Endothelial cell (in vitro differentiated cells): Measurements from ENCODE around the gene C1QL4. TPM values are rescaled to one million over a fixed set of nuclear protein-coding genes. Genes with fewer than 3 reads are reported as not detected.

Experiments used
- DNase-seq: peaks from one replicate; pipeline ENCODE4 v3.0.0; 2021; ENCODE audit warnings: low spot score
- H3K27ac Mint-ChIP-seq: one replicate; pipeline ENCODE4 v1.8.0; 2021; ENCODE audit warnings: mixed read lengths, inconsistent platforms; ENCODE audit not compliant: unreplicated experiment
- H3K27me3 Mint-ChIP-seq: one replicate; pipeline ENCODE4 v1.8.0; 2021; ENCODE audit warnings: mild to moderate bottlenecking, moderate library complexity, mixed read lengths, inconsistent platforms; ENCODE audit not compliant: unreplicated experiment
- H3K36me3 Mint-ChIP-seq: one replicate; pipeline ENCODE4 v1.8.0; 2021; ENCODE audit warnings: mild to moderate bottlenecking, low read depth, mixed read lengths, inconsistent platforms; ENCODE audit not compliant: unreplicated experiment
- H3K4me1 Mint-ChIP-seq: one replicate; pipeline ENCODE4 v1.8.0; 2021; ENCODE audit warnings: mild to moderate bottlenecking, mixed read lengths, inconsistent platforms; ENCODE audit not compliant: unreplicated experiment
- H3K4me3 Mint-ChIP-seq: one replicate; pipeline ENCODE4 v1.8.0; 2021; ENCODE audit warnings: mild to moderate bottlenecking, mixed read lengths, inconsistent platforms; ENCODE audit not compliant: unreplicated experiment
- H3K9me3 Mint-ChIP-seq: one replicate; pipeline ENCODE4 v1.8.0; 2021; ENCODE audit warnings: mixed read lengths, inconsistent platforms; ENCODE audit not compliant: unreplicated experiment
- total RNA-seq: library from RNA; stranded (reverse); fragmentation: NEBNext Ultra II Directional; extraction: Animal tissue kit (Norgen Biotek cat#: 25700); gene quantifications from one replicate; pipeline ENCODE4 v1.2.1, GENCODE V29; 2021; ENCODE audit not compliant: unreplicated experiment
- TF ChIP-seq, protein P1 (sequence below): fragments of 200-600 bp; sonication (generic); IDR thresholded peaks from one replicate; pipeline ENCODE4 v1.5.0; 2021; ENCODE audit warnings: antibody characterized with exemption; ENCODE audit not compliant: unreplicated experiment

Gene C1QL4
- total RNA-seq, 1 donor from 2014 or later: not detected

DNA sequence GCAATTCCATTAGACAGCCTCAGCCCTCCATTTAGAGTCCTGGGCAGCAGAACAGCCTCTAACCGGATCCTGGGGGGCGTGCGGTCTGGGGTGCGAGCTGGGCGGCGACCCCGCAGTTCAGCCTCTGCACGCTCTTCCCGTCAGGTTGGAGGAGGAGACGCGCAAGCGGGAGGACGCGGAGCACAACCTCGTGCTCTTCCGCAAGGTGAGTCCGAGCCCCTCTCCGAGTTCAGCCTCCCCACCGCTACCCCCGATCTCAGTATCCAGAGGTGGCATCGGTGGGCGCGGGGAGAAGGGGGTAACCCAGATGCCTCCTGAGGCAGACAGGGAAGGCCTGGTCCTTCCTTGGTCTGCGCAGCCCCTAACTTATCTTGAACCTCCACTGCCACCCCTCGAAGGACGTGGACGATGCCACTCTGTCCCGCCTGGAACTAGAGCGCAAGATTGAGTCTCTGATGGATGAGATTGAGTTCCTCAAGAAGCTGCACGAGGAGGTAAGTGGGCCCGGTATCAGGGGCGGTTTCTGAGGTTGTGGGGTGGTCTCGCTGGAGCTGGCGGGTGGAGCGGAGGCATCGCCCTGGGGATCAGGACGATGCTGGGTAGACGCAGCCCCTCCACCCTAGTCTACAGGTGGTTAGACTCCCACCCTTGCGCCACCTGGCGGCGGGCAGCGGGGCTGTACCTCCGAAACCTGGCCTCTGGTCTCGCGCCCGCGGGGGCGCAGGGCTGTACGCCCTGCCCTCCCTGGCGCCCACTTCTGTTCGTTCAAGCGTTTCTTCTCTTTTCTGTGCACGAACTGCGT lies 40.8 kb downstream of the C1QL4 start:
- H3K9me3 Mint-ChIP-seq: no peaks in the 10 kb centered on the region
- TF ChIP-seq, protein P1, sequence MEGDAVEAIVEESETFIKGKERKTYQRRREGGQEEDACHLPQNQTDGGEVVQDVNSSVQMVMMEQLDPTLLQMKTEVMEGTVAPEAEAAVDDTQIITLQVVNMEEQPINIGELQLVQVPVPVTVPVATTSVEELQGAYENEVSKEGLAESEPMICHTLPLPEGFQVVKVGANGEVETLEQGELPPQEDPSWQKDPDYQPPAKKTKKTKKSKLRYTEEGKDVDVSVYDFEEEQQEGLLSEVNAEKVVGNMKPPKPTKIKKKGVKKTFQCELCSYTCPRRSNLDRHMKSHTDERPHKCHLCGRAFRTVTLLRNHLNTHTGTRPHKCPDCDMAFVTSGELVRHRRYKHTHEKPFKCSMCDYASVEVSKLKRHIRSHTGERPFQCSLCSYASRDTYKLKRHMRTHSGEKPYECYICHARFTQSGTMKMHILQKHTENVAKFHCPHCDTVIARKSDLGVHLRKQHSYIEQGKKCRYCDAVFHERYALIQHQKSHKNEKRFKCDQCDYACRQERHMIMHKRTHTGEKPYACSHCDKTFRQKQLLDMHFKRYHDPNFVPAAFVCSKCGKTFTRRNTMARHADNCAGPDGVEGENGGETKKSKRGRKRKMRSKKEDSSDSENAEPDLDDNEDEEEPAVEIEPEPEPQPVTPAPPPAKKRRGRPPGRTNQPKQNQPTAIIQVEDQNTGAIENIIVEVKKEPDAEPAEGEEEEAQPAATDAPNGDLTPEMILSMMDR: peak; percentile 84
- DNase-seq: peak; percentile 59
- no peaks in the 10 kb centered on the region for H3K36me3 Mint-ChIP-seq
- H3K27me3 Mint-ChIP-seq: peaks cover 32% of the 10 kb centered on the region
- H3K4me1 Mint-ChIP-seq: peaks cover 4% of the 10 kb centered on the region
- H3K4me3 Mint-ChIP-seq: no peak overlapping the region
- H3K27ac Mint-ChIP-seq: no peak overlapping the region

DNA sequence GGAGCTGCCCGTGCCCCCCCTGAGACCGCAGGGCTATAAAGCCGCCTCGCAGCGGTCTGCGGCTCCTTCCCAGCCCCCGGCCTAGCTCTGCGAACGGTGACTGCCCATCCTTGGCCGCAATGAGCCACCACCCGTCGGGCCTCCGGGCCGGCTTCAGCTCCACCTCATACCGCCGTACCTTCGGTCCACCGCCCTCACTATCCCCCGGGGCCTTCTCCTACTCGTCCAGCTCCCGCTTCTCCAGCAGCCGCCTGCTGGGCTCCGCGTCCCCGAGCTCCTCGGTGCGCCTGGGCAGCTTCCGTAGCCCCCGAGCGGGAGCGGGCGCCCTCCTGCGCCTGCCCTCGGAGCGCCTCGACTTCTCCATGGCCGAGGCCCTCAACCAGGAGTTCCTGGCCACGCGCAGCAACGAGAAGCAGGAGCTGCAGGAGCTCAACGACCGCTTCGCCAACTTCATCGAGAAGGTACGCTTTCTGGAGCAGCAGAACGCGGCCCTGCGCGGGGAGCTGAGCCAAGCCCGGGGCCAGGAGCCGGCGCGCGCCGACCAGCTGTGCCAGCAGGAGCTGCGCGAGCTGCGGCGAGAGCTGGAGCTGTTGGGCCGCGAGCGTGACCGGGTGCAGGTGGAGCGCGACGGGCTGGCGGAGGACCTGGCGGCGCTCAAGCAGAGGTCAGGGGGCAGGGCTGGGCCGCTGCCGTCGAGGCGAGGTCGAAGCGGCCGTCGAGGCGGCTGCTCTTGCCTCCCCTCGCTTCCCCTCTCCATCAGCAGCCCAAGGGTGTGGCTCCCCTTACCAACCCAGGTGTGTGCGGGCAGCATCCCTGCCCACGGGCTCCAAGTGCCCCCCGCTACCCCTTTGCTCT lies 41.7 kb downstream of the C1QL4 start, which contains the start of gene PRPH:
PRPH (plus strand) TSS at position 66 of the 855 bp plus-strand sequence; CDS start at position 120, 54 bp downstream.
- H3K4me1 Mint-ChIP-seq: peaks cover 4% of the 10 kb centered on the region

DNA sequence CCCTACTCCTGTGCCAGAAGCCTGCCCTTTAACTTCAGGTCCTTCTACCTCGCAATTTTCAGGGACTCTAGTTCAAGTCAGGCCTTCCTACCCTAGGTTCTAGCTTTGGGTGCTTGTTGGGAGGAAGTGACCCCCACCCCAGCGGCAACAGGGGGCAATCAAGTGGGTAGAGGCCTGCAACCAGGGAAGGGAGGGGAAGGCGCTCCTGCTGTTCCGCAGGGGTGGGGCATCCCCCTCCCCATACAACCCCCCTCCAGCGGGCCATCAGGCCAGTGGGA lies 42.2 kb downstream of the C1QL4 start:
- no peak overlapping the region for H3K4me3 Mint-ChIP-seq
- TF ChIP-seq, protein P1: no peak
- H3K4me1 Mint-ChIP-seq: peaks cover 4% of the 10 kb centered on the region
- no peak overlapping the region for H3K27ac Mint-ChIP-seq
- no peak for DNase-seq
- H3K9me3 Mint-ChIP-seq: no peaks in the 10 kb centered on the region
- H3K27me3 Mint-ChIP-seq: peaks cover 35% of the 10 kb centered on the region
- no peaks in the 10 kb centered on the region for H3K36me3 Mint-ChIP-seq

More for the DNA sequence above, 41.7 kb downstream of the C1QL4 start, which contains the start of gene PRPH:
- H3K27me3 Mint-ChIP-seq: peaks cover 34% of the 10 kb centered on the region
- TF ChIP-seq, protein P1: no peak
- no peak for DNase-seq
- no peaks in the 10 kb centered on the region for H3K36me3 Mint-ChIP-seq
- no peak within 1 kb of the TSS for H3K4me3 Mint-ChIP-seq
- H3K9me3 Mint-ChIP-seq: no peaks in the 10 kb centered on the region
- H3K27ac Mint-ChIP-seq: no peak within 1 kb of the TSS

DNA sequence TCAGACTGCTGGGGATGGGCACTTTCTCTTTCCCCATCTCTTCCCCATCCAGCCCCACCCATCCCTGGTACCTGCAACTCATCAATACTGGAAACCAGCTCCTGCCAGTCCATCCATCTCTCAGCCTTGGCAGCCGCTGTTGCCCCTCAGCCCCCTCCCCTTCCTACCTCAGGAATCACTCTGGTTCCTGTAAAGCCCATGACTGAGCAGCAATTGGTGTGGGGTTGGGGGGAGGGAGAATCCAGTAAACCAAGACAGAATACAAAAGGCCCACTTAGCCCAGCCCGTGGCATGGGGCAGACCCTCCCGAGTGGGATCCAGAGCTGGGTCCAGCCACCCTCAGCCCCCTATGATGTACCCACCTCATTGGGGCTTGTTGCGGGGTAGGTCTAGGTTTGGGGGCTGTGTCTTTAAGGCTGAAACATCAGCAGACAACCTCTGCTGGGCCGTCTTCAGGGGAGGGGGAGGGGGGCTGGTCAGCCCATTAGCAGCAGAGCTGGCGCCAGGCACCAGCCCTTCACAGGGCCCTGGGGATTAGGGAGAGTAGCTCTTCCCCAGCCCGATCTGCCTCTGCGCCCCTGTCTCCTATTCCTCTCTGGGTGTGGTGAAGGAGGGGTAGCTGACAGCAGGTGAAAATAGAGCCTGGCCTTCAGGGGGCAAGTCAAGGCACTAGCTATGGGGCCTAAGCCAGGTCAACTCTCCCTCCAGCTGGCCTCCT lies 42.7 kb downstream of the C1QL4 start:
- Mint-ChIP-seq H3K36me3 (no peaks in the 10 kb centered on the region), H3K27me3 (peaks cover 35% of the 10 kb centered on the region), H3K27ac (peak overlapping the region; percentile 18), H3K4me1 (peaks cover 4% of the 10 kb centered on the region), H3K4me3 (no peak overlapping the region), H3K9me3 (no peaks in the 10 kb centered on the region)
- TF ChIP-seq, protein P1: no peak
- no peak for DNase-seq
